GM12872 (cell line): ENCODE data around the gene LTBR.

Experiments
- TF ChIP-seq, protein P1 (sequence below): IDR thresholded peaks from 3 replicates; pipeline ENCODE4 v1.5.1; 2011; ENCODE audit warnings: low read depth, mild to moderate bottlenecking, low read length, moderate library complexity; ENCODE audit not compliant: insufficient read depth

The LTBR gene

DNA sequence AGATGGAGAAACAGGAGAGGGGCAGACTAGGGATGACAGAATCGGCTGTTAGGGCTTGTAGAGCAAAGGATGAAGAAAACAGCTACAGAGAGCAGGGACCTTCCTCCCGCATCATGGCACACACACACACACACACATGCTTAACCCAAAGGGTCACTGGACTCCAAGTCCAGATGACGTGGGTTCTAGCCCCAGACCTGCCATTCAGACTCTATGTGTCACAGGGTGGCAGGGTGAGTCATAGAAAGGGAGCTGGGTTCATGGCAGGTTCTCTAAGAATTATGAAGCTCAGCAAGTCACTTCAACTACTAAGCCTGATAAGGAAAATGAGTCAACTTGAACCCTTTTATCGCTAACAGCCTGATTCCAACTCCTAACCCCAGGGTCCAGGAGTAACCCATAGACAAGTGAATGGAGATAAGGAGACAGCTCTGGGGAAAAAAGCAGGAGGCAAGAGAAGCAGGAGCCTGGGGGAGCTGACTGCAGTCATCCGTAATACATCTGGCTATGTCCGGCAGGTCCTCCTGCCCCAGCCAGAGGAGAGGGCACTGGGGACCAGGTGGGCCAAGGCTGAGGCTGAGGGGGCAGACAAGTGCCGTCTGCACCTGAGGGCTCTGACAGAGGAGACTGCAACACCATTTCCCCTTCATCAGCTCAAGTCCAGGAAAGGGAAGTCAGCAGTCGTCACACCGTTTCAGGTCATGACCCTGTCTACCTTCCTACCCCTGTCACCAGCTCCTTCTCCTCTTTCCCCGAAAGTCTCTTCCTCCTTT lies 38.5 kb upstream of the LTBR start:
- TF ChIP-seq, protein P1, sequence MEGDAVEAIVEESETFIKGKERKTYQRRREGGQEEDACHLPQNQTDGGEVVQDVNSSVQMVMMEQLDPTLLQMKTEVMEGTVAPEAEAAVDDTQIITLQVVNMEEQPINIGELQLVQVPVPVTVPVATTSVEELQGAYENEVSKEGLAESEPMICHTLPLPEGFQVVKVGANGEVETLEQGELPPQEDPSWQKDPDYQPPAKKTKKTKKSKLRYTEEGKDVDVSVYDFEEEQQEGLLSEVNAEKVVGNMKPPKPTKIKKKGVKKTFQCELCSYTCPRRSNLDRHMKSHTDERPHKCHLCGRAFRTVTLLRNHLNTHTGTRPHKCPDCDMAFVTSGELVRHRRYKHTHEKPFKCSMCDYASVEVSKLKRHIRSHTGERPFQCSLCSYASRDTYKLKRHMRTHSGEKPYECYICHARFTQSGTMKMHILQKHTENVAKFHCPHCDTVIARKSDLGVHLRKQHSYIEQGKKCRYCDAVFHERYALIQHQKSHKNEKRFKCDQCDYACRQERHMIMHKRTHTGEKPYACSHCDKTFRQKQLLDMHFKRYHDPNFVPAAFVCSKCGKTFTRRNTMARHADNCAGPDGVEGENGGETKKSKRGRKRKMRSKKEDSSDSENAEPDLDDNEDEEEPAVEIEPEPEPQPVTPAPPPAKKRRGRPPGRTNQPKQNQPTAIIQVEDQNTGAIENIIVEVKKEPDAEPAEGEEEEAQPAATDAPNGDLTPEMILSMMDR: no peak

DNA sequence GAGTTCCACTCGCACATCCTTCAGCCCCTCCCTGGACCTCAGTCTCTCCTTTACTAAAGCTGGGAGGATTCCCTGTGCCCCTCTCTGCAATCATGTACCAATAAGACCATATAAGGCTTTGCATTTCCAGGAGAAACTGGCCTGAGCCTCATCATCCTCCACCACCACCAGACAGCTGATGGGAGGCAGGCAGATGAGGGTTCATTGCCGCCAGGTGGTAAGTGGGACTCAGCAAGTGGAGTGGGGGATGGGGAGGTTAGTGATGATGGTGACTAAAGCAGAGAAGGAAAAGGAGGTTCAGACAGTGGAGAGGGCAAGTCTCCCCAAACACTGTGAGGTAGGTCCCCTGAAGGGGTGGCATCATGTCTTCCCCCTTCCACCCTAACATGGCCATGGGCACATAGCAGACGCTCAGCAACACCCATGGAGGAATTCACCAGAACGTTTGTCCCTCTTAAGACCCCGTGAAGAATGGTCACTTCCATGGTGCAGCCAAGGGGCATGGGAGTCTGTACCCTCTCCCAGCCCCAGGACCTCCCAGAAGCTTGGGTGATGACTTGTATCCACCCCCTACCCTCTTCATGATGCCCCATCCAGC lies 37.6 kb upstream of the LTBR start:
- TF ChIP-seq, protein P1: no peak

DNA sequence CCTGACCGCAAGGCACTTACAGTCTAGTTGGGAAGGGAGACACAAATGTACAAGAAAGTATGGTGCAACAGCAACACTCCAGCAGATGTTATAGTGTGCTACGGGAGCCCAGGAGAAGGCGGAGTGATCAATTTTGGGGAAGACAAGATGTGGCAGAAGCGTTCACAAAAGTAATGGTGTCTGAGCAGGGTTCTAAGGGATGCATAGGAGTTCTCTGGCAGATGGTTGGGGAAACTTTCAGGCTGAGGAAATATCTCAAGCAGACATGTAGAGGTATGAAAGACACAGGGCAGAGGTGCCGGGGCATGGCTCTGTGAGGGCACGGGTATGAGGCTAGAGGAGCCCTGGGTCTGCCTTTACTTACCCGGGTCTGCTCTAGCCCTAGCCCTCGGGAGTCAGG lies 37.0 kb upstream of the LTBR start:
- TF ChIP-seq, protein P1: no peak

DNA sequence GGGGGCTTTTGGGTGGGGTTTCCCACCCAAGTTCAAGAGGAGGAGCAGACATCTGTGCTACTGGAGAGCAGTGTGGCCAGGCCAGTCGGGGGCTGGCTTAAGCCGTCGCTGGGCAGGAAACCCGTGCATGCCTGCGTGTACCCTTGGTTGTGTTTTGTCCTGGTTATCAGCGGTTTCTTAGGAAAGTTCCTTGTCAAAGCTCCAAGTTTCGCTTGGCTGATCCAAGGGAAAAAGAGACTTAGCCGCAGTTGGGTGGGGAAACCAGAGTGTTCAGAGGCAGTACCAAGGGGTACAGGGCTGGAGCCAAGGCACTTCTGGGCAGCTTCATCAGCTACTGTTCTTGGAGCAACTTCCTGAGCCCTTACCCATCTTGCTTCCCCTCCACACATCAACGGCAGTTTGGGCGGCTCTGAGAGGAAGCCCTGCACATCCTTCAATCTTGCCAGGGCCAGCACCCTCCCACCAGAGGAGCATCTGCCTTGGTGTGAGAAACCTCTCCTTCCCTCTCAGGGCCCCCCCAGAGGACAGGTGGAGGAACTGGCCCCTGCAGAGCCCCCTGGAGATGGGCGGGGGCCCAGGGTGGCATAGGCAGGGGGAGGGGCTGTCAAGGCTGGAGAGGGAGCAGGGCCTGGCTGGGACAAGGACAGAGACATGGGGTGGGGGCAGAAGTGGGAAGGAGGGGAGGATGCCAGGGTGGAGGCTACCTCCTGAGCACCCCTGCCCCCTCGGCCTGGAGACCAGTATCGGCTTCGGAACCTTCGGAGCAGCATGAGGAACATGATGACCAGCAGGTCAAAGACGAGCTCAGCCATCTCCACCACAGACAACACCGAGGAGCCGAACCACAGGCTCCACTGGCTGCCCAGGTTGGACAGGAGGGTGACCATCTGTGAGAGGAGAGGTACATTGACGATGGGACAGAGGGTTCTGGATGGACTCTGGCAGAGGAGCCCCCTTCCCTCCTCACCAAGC lies 36.3 kb upstream of the LTBR start:
- TF ChIP-seq, protein P1: no peak

DNA sequence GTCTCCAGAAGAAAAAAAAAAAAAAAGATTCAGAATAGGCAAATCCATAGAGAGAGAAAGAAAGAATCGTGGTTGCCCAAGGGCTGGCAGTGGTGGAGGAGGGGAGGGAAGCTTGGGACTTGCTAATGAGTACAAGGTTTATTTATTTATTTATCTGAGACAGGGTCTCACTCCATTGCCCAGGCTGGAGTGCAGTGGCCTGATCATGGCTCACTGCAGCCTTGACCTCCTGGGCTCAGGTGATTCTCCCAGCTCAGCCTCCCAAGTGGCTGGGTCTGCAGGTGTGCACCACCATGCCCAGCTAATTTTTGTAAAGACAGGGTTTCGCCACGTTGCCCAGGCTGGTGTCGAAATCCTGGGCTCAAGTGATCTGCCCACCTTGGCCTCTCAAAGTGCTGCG lies 32.3 kb upstream of the LTBR start:
- TF ChIP-seq, protein P1: no peak

DNA sequence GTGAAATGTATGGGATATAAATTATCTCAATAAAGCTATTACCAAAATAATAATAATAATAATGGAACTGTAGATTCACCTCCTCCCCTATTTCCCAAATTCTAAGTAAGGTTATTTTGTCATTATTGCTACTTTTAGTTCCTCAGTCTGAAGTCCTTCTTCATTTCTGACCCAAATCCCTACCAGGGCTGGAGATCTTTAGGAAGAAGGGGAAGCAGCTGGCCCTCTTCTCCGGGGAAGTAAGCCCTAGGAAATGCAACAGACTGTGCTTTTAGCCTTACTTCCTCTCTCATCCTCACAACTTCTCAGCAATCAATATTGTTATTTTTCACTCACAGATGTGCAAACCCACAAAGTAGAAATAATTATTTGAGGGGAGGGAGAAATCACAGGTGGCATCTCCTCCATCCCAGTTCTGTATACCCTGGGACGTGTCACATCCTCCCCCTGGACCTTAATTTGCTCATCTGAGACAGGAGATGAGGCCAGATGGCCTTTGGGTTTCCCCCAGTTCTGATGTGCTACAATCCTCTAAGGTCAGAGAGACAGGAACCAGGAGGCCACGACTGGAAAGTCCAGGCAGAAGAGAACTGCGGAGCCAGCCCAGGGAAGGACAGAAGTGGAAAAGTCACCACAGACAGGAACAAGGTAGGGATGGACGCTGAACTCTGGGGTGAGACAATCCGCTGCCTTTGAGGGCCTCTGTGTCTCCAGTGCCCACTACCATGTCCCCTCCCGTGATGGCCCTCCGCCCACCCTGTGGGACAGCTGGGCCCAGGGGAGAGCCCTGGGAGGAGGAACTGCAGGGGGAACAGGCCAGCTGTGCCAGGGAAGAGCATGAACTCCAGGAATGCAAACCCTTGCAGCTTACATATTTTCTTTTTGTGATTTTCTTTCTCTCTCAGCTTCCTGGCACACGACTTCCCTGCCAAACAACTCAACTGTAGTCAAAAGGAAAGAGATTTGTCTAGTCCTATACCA lies 31.5 kb upstream of the LTBR start:
- TF ChIP-seq, protein P1: no peak
